G401 (cell line): ENCODE results near the gene C4orf51. TPM values are rescaled to one million over a fixed set of nuclear protein-coding genes. Genes with fewer than 3 reads are reported as not detected.
"Not testable (repeated sequence)": the region's sequence is repeated elsewhere in the genome, so short reads cannot be mapped to it uniquely, and the experiment has no call there.

Experiments used
- DNase-seq: peaks from one replicate; pipeline ENCODE4 v3.0.0-alpha.2; 2015; ENCODE audit warnings: low spot score
- in situ Hi-C: cut with HindIII; loops from 2 replicates; pipeline ENCODE4 v1.10.0; 2016; ENCODE audit warnings: low sequenced_read_pairs, mixed read lengths
- total RNA-seq: library from RNA; depleted of rRNA; stranded (reverse); fragments of >200 nt; shearing (Covaris generic); gene quantifications from 2 replicates; pipeline ENCODE4 v1.2.3, GENCODE V29; 2014; rRNA removed

Gene C4orf51
- not detected in 2 replicates for total RNA-seq

DNA sequence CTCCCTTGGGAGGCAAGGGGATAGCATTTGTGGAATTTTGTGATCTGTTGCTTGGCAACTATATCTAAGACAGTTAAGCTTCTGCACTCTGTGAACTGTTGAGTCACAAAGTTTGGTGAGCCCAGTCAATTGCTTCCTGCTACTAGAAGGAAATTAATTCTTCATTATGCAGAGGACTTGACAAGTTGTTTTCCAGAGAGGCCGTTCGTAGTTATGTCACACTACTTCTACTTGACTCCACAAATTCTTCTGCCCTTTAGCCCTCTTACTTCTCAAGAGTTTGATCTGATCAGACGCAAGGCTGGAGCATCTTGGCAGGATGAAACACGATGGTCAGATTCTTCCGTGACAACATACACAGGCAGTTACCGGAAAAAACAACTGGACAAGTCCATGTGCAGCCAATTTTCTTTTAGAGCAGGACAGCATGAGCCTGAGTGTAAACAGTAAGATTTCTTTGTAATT, at the start of gene C4orf51:
C4orf51 (plus strand) TSS at position 156 of the 465 bp plus-strand sequence; CDS start at position 214, 58 bp downstream.
- in situ Hi-C loops: no loop called here
- no peak for DNase-seq

DNA sequence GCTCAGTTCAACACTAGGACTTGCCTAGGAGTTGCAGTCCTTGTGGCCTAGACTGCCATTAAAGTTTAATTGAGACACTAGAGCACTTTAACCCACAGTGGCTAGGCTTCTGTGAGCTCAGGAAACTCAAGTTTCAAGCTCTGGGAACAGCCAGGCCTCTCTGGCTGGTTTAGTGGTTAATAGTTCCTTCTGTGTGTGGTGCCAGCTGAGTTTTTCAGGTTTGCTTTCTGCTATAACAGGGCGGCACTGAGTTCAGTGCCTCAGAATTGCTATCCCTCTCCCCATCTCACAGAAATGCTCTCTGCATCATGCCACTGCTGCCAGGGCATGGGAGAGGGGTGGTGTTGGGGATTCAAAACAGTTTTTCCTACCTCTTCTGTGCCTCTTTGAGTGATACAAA, 44.8 kb upstream of the C4orf51 start:
- DNase-seq: no peak

GRCh38 chr4:145635630-145636029, 44.3 kb upstream of the C4orf51 start:
- in situ Hi-C loops: no loop called here
- DNase-seq: no peak

More for the DNA sequence above, 44.8 kb upstream of the C4orf51 start:
- in situ Hi-C loops: no loop called here

DNA sequence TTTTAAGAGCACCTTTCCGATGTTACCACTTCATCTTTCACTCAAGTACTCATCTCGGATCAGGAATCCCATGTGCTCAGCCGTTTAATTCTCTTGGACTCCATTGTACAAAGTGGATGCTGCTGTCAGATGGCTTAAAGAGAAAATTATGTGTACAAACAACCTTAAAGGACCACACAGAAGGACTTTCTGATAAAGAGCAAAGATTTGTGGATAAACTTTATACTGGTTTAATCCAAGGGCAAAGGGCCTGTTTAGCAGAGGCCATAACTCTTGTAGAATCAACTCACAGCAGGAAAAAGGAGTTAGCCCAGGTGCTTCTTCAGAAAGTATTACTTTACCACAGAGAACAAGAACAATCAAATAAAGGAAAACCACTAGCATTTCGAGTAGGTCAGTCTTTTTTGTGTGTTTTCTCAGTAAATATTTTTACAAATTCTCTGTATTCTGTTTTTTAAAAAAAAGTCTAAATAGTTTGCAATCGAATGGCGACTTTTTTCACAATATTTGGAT, 40.7 kb upstream of the C4orf51 start:
- in situ Hi-C loops: no loop called here
- no peak for DNase-seq

DNA sequence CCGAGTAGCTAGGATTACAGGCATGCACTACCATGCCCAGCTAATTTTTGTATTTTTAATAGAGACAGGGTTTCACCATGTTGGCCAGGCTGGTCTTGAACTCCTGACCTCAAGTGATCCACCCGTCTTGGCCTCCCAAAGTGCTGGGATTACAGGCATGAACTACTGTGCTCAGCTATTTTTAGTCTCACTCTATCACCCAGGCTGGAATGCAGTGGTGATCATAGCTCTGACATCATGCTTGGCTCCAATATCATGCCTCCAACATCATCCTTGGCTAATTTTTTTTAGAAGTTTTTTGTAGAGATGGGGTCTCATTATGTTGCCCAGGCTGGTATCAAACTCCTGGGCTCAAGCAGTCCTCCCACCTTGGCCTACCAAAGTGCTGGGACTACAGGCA, 39.7 kb upstream of the C4orf51 start:
- DNase-seq, in situ Hi-C loops: not testable (repeated sequence)

GRCh38 chr4:145643295-145643694, 36.7 kb upstream of the C4orf51 start:
- no peak for DNase-seq
- in situ Hi-C loops: no loop called here

- peak; percentile 18 for DNase-seq
Measured at GRCh38 chr4:145644699-145645098, 35.2 kb upstream of the C4orf51 start.

DNA sequence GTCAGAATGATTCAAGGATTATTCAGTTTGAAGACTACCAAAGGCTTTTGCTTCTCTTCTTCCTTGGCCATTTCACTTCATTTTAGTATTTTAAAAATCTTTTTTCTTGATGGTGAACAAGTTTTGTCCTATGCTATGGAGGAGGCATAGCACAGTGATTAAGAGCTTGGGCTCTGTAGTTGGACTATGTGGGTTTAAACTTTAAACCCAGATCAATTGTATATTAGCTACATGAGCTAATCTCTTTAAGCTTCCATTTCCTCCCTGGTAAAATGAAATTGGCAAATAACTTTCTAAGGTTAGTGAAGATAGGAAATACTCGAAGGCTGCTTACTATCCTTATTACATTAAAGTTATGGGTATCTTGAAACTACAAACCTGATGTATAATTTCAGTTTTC, 23.8 kb upstream of the C4orf51 start:
- in situ Hi-C loops: no loop called here
- no peak for DNase-seq

More at GRCh38 chr4:145644699-145645098, 35.2 kb upstream of the C4orf51 start:
- in situ Hi-C loops: no loop called here

- no peak for DNase-seq
- in situ Hi-C loops: no loop called here
Measured at GRCh38 chr4:145660064-145660463, 19.9 kb upstream of the C4orf51 start.

DNA sequence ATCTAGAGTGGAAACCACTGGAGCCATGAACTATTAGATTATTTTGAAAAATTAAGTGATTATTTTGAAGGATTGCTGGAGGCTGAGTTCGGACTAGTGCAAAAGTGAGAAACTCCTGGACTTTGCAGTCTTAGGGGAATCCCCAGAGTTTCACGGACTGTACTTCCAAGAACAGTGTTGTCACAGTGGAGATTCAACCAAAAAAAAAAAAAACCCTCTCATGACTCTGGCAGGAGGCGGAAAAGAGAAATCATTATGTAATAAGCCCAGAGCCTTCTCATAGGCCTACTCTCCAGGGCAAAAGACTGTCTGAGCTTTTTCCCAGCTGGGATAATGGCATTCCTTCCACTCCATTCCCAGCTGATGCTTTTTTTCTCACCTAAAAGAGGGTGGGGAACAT, 16.8 kb upstream of the C4orf51 start:
- DNase-seq: no peak
- in situ Hi-C loops: no loop called here

DNA sequence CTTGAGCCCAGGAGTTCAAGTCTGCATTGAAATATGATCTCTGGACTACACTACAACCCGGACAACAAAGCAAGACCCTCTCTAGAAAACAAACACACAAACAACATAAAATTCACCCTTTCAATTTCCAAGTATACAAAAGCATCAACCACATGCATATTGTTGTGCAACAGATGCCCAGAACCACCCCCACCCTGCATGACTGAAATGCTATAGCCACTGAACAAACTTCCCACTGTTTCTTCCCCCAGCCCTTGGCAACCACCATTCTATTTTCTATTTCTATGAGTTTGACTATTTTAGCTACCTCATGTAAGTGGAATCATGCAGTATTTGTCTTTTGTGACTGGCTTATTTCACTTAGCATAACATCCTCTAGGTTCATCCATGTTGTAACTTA, 14.2 kb upstream of the C4orf51 start:
- DNase-seq: no peak
- in situ Hi-C loops: no loop called here

- in situ Hi-C loops: no loop called here
- no peak for DNase-seq
Measured at GRCh38 chr4:145670422-145670821, 9.5 kb upstream of the C4orf51 start.

DNA sequence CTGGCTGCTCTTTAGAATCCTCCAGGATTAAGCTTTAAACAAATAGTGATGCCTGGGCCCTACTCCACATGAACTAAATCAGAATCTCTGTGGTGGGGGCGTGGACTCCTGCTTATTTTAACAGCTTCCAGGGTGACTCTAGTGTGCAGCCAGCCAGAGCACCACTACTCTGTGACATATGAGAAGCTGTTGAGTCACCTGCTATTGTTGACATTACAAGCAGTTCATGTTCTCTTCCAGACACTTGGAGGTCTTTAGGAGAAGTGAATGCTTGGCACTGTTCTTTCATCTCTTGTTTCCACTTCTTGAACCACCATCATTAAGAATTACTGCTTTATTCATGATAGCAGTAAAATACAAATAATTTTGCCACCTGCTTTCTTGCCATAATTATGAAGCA, 426 bp upstream of the C4orf51 start:
- no peak for DNase-seq
- in situ Hi-C loops: no loop called here

GRCh38 chr4:145680902-145681301, 956 bp downstream of the C4orf51 start:
- in situ Hi-C loops: no loop called here
- DNase-seq: no peak

DNA sequence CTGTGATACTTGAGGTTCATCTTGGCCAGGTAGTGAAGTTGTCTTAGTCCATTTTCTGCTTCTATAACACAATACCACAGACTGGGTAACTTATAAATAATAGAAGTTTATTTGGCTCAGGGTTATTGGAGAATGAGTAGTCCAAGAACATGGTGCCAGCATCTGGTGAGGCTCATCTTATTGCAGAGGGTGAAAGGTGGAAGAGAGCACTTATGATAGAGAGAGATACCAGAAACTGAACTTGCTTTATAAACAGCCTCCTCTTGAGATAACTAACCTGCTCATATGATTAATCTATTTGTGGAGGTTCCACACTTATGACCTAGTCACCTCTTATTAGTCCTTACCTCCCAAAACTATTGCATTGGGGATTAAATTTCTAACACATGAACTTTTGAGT, 1.6 kb downstream of the C4orf51 start:
- in situ Hi-C loops: no loop called here
- DNase-seq: no peak

GRCh38 chr4:145681956-145682355, 2.0 kb downstream of the C4orf51 start:
- in situ Hi-C loops: no loop called here
- no peak for DNase-seq

DNA sequence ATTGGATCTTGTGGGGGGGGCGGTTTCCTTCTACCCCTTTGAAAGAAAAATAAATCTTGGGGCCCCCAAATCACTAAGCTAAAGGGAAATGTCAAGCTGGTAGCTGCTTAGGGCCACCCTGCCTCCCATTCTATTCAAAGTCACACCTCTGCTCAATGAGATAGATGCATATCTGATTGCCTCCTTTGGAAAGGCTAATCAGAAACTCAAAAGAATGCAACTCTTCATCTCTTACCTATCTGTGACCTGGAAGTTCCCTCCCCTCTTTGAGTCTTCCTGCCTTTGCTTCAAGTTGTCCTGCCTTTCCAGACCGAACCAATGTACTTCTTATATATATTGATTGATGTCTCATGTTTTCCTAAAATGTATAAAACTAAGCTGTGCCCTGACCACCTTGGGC, 7.0 kb downstream of the C4orf51 start:
- in situ Hi-C loops: no loop called here
- no peak for DNase-seq

DNA sequence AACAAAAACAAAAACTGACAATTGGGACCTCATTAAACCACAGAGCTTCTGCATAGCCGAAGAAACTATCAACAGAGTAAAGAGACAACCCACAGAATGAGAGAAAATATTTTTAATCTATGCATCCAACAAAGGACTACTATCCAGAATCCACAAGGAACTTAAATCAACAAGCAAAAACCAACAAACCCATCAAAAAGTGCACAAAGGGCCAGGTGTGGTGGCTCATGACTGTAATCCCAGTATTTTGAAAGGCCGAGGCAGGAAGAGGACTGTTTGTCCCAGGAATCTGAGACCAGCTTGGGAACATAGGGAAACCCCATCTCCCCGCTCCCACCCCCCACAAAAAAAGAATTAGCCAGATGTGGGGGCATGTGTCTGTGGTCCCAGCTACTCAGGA, 10.7 kb downstream of the C4orf51 start:
- DNase-seq: no peak
- in situ Hi-C loops: no loop called here

DNA sequence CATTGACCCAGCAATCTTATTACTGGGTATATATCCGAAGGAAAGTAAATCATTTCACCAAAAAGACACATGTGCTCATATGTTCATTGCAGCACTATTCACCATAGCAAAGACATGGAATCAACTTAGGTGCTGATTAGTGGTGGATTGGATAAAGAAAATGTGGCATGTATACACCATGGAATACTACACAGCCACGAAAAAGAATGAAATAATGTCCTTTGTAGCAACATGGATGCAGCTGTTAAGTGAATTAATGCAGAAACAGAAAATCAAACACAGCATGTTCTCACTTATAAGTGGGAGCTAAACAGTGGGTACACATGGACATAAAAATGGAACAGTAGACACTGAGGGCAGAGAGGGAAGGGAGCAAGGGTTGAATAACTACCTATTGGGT, 11.5 kb downstream of the C4orf51 start:
- in situ Hi-C loops: not testable (repeated sequence)

GRCh38 chr4:145694929-145695328, 15.0 kb downstream of the C4orf51 start:
- DNase-seq: no peak
- in situ Hi-C loops: no loop called here

More for the DNA sequence above, 11.5 kb downstream of the C4orf51 start:
- not testable (repeated sequence) for DNase-seq

DNA sequence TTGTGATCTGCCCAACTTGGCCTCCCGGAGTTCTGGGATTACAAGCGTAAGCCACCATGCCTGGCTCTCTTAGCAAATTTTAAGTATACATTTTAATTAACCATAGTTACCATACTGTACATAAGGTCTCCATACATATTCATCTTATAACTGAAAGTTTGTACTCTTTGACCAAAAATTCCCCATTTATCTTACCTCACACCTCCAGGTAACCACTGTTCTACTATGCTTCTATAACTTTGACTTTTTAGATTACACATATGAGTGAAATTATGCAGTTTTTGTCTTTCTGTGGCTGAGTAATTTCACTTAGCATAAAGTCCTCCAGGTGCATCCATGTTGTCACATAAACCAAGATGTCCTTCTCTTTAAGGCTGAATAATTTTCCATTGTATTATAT, 17.4 kb downstream of the C4orf51 start:
- in situ Hi-C loops: no loop called here

More for the DNA sequence above, 17.4 kb downstream of the C4orf51 start:
- no peak for DNase-seq
